Naive B cell (primary cell): Measurements from ENCODE around the gene AIFM2. TPM values are rescaled to one million over a fixed set of nuclear protein-coding genes. Genes with fewer than 3 reads are reported as not detected.

Source experiments
- ATAC-seq, 2 donors: fragments of 150-1000 bp; cut with Tn5 transposase; 2 replicates each; pipeline ENCODE4 v1.10.0; 2021; ENCODE audit warnings: low read depth in 2 of 2, mild to moderate bottlenecking in 2 of 2, moderate library complexity in 2 of 2
- DNase-seq: peaks from one replicate; pipeline ENCODE4 v3.0.0; 2022
- H3K27ac Mint-ChIP-seq, 6 donors: one replicate each; pipeline ENCODE4 v1.8.0; 2020 to 2022; ENCODE audit warnings: mild to moderate bottlenecking in 6 of 6, mixed read lengths in 6 of 6, moderate library complexity in 5 of 6, inconsistent platforms in 2 of 6
- H3K27me3 Mint-ChIP-seq, 3 donors: one replicate each; pipeline ENCODE4 v1.8.0; 2021 to 2022; ENCODE audit warnings: mixed read lengths in 3 of 3, mild to moderate bottlenecking in 1 of 3
- H3K36me3 Mint-ChIP-seq, 2 donors: one replicate each; pipeline ENCODE4 v1.8.0; 2020 to 2022; ENCODE audit warnings: mixed read lengths in 2 of 2, inconsistent platforms in 1 of 2, mild to moderate bottlenecking in 1 of 2
- H3K4me1 Mint-ChIP-seq, 3 donors: one replicate each; pipeline ENCODE4 v1.8.0; 2020 to 2022; ENCODE audit warnings: mixed read lengths in 3 of 3, inconsistent platforms in 1 of 3, mild to moderate bottlenecking in 1 of 3, moderate library complexity in 1 of 3
- H3K4me3 Mint-ChIP-seq, 8 donors: one replicate each; pipeline ENCODE4 v1.8.0; 2020 to 2022; ENCODE audit warnings: mild to moderate bottlenecking in 8 of 8, mixed read lengths in 8 of 8, moderate library complexity in 8 of 8, inconsistent platforms in 2 of 8
- H3K9me3 Mint-ChIP-seq, 7 donors: one replicate each; pipeline ENCODE4 v1.8.0; 2020 to 2022; ENCODE audit warnings: mixed read lengths in 7 of 7, mild to moderate bottlenecking in 5 of 7, inconsistent platforms in 2 of 7, moderate library complexity in 1 of 7
- polyA plus RNA-seq, 6 donors: library from polyadenylated mRNA; unstranded; fragments of 300-500 nt; fragmentation: Illumina TruSeq; gene quantifications; one replicate each; pipeline ENCODE4 v1.2.3, GENCODE V29; 2021; ENCODE audit warnings: low read depth in 6 of 6

AIFM2 gene
- polyA plus RNA-seq, 6 donors from 2014 or later: 1.8 to 3.0 (median 2.2) TPM

GRCh38 chr10:70142555-70142954 is 9.9 kb upstream of the AIFM2 start:
- Mint-ChIP-seq H3K27ac (no peak overlapping the region), H3K27me3 (no peaks in the 10 kb centered on the region), H3K4me1 (peaks cover 26 to 43% (median 30%) of the 10 kb centered on the region in 3 donors), H3K4me3 (peak overlapping the region in 2 of 8 donors; percentile 41 to 62), H3K9me3 (no peaks in the 10 kb centered on the region), H3K36me3 (peaks cover 0 to 3% of the 10 kb centered on the region in 2 donors)
- DNase-seq: no peak
- no peak for ATAC-seq

- peak overlapping the region in 1 of 8 donors; percentile 31 for H3K4me3 Mint-ChIP-seq
- H3K27ac Mint-ChIP-seq: no peak overlapping the region
- DNase-seq (no peak), ATAC-seq (no peak)
- H3K4me1 Mint-ChIP-seq: peaks cover 33 to 41% (median 35%) of the 10 kb centered on the region in 3 donors
- H3K9me3 Mint-ChIP-seq: no peaks in the 10 kb centered on the region
- no peaks in the 10 kb centered on the region for H3K27me3 Mint-ChIP-seq
- peaks cover 6 to 13% of the 10 kb centered on the region in 2 donors for H3K36me3 Mint-ChIP-seq
Observed at GRCh38 chr10:70140297-70140696, 7.7 kb upstream of the AIFM2 start.

- no peak for ATAC-seq
- H3K4me1 Mint-ChIP-seq: peaks cover 29 to 39% (median 35%) of the 10 kb centered on the region in 3 donors
- no peak for DNase-seq
- no peaks in the 10 kb centered on the region for H3K9me3 Mint-ChIP-seq
- H3K27me3 Mint-ChIP-seq: no peaks in the 10 kb centered on the region
- peaks cover 6 to 13% of the 10 kb centered on the region in 2 donors for H3K36me3 Mint-ChIP-seq
- H3K27ac Mint-ChIP-seq: peak overlapping the region in 1 of 6 donors; percentile 13
- H3K4me3 Mint-ChIP-seq: peak overlapping the region in 1 of 8 donors; percentile 31
Observed at GRCh38 chr10:70139997-70140250, 7.3 kb upstream of the AIFM2 start.

DNA sequence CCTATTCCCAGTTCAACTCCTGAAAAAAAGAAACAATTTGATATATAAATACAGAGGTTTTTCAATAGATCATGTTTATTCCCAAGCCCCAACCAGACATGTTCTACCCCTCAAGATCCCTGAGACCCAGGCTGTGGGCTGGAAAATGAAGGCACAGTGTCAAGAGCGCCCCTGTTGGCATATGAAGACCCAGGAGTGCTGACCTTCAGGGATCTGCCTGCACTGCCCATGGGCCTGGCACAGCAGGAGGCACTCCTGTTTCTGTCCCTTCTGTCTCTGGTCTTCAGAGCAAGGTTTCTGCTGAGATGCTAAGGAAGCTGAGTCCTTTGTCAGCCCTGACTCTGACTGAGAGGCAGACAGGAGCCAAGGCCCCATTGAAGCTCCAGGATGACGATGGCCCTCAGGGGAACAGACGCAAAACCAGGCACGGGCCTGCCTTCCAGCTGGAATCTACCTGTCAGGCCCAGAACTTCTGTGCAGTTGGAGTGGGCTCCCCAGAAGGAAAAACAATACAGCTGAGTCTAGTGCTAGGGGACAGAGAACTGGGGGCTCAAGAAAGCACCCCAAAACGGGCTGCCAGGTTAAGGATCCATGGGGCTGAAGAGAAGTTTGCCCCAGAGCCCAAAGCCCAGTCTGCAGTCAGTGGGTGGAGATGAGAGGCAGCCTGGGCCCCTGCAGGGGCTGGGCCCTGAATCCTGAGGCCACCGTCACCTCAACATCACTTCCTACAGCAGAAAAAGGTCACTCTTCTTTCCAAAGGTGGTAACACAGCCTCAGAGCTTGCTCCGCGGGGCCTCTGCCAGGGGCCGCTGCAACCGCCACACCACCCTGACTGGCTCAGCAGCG is 6.7 kb upstream of the AIFM2 start:
- no peak for ATAC-seq
- H3K4me3 Mint-ChIP-seq: peak overlapping the region in 1 of 8 donors; percentile 31

GRCh38 chr10:70137927-70138883 is 5.6 kb upstream of the AIFM2 start:
- H3K36me3 Mint-ChIP-seq: peaks cover 6 to 13% of the 10 kb centered on the region in 2 donors
- H3K4me1 Mint-ChIP-seq: peaks cover 12 to 25% (median 23%) of the 10 kb centered on the region in 3 donors
- ATAC-seq (no peak), DNase-seq (no peak)
- no peaks in the 10 kb centered on the region for H3K27me3 Mint-ChIP-seq
- peak overlapping the region in 1 of 6 donors; percentile 56 for H3K27ac Mint-ChIP-seq
- H3K4me3 Mint-ChIP-seq: no peak overlapping the region
- no peaks in the 10 kb centered on the region for H3K9me3 Mint-ChIP-seq

More for the DNA sequence above, 6.7 kb upstream of the AIFM2 start:
- Mint-ChIP-seq H3K27me3 (no peaks in the 10 kb centered on the region), H3K4me1 (peaks cover 24 to 34% (median 31%) of the 10 kb centered on the region in 3 donors), H3K27ac (no peak overlapping the region), H3K36me3 (peaks cover 6 to 13% of the 10 kb centered on the region in 2 donors), H3K9me3 (no peaks in the 10 kb centered on the region)
- DNase-seq: no peak

- Mint-ChIP-seq H3K27ac (peak overlapping the region in 1 of 6 donors; percentile 26), H3K36me3 (peaks cover 6 to 13% of the 10 kb centered on the region in 2 donors), H3K27me3 (no peaks in the 10 kb centered on the region), H3K9me3 (no peaks in the 10 kb centered on the region), H3K4me1 (peaks cover 17 to 27% (median 22%) of the 10 kb centered on the region in 3 donors), H3K4me3 (peak overlapping the region in 1 of 8 donors; percentile 61)
- no peak for ATAC-seq
- DNase-seq: no peak
Observed at GRCh38 chr10:70137135-70137534, 4.5 kb upstream of the AIFM2 start.

- ATAC-seq: no peak
- H3K27ac Mint-ChIP-seq: no peak overlapping the region
Observed at GRCh38 chr10:70135684-70136083, 3.1 kb upstream of the AIFM2 start.

GRCh38 chr10:70135046-70135445 is 2.4 kb upstream of the AIFM2 start:
- no peak for DNase-seq
- ATAC-seq: no peak
- Mint-ChIP-seq H3K9me3 (no peaks in the 10 kb centered on the region), H3K4me1 (peaks cover 27 to 29% (median 27%) of the 10 kb centered on the region in 3 donors), H3K4me3 (no peak overlapping the region), H3K27ac (peak overlapping the region in 2 of 6 donors; percentile 54 to 61), H3K36me3 (peaks cover 11 to 13% of the 10 kb centered on the region in 2 donors), H3K27me3 (no peaks in the 10 kb centered on the region)

More at GRCh38 chr10:70135684-70136083, 3.1 kb upstream of the AIFM2 start:
- H3K4me3 Mint-ChIP-seq: no peak overlapping the region
- H3K36me3 Mint-ChIP-seq: peaks cover 6 to 13% of the 10 kb centered on the region in 2 donors
- H3K9me3 Mint-ChIP-seq: no peaks in the 10 kb centered on the region
- DNase-seq: no peak
- H3K27me3 Mint-ChIP-seq: no peaks in the 10 kb centered on the region
- H3K4me1 Mint-ChIP-seq: peaks cover 22 to 32% (median 27%) of the 10 kb centered on the region in 3 donors

DNA sequence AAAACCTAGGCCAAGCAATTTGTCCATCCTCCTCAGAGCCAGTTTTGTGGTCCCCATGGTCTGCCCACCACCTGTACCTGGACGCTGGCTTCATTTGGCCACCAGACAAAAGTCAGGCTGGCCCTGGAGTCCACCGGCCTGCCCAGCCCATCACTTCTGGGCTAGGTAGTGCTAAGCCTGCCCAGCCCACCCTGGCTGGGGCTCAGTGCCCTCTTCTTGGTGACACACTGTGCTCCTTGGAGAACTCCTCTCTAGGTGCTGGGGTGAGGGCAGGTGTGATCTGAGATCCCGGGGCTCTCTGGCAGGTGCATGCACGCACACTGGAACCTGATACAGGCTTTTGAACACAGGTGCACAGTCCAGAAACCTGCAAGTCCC is 1.1 kb downstream of the AIFM2 start:
- peaks cover under 1 to 7% of the 10 kb centered on the region in 2 donors for H3K36me3 Mint-ChIP-seq
- DNase-seq: no peak
- H3K9me3 Mint-ChIP-seq: no peaks in the 10 kb centered on the region
- peak overlapping the region in 7 of 8 donors; percentile 25 to 92 (median 88) for H3K4me3 Mint-ChIP-seq
- no peaks in the 10 kb centered on the region for H3K27me3 Mint-ChIP-seq
- H3K4me1 Mint-ChIP-seq: peaks cover 17 to 26% (median 22%) of the 10 kb centered on the region in 3 donors
- ATAC-seq: no peak
- H3K27ac Mint-ChIP-seq: peak overlapping the region in 2 of 6 donors; percentile 32 to 66

DNA sequence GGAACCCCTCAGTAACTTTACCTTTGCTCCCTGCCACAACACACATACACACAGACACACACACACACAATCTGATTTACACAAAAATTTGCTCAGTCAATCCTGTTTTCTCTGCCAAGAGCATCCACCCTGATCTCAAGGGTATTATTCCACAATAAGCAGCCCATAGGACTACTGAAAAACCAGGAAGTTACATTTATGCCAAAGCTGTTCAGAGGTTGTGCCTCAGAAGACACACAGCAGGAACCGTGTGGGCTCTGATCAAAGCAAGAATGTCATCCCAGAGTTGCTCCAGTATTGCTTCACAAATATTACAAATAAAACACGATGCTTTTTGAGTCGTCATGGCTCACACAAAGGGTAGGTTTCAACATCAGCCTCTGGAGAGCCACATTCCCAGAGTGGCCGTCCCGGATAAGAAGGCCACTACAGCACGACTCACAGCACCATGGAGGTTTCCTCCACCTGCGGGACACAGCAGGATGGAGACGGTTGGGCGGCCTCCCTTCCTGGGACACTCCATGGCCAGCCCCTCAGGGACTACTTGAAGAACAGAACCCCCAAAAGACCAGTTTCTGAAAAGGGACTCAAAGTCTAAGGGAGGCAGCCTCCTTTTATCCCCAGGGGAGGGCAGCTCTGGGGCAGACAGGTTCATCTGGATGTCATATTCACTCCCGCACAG is 1.6 kb downstream of the AIFM2 start:
- peaks cover 22 to 28% (median 25%) of the 10 kb centered on the region in 3 donors for H3K4me1 Mint-ChIP-seq
- H3K36me3 Mint-ChIP-seq: peaks cover 0 to 5% of the 10 kb centered on the region in 2 donors
- H3K27me3 Mint-ChIP-seq: no peaks in the 10 kb centered on the region
- no peaks in the 10 kb centered on the region for H3K9me3 Mint-ChIP-seq
- ATAC-seq (no peak), DNase-seq (no peak)
- H3K27ac Mint-ChIP-seq: peak overlapping the region in 1 of 6 donors; percentile 32
- peak overlapping the region in 5 of 8 donors; percentile 9 to 83 (median 25) for H3K4me3 Mint-ChIP-seq

DNA sequence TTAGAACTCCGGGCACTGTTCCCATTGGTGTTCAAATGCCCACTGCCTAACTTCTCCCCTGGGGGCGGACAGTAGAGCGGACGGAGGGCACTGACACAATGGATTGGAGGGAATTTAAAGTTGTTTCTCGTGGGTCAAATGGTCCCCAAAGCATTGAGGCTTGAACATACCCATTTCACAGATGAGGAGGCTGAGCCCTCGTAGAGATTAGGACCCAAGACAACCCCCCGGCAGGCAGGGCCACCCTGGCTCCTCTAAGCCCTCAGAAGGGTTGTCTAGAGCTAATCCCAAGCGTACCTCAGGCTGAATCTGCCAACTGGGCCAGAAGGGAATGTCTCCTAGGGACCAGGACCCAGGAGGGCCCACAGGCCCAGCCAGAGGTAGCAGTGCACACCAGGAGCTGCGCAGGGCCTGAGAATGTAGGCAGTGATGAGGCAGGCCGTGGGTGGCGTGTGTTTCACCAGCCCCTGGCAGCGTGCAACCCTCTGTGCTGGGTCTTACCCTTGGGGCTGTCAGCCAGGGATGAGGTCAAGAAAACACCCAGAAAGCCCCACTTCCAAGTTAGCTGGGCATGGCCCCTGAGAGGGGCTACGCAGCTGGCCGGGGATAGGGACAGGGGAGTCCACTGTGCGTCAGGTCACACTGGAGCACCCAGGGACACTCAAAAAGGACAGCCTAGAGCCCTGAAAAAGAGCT is 5.8 kb downstream of the AIFM2 start:
- DNase-seq (no peak), ATAC-seq (no peak)
- H3K4me1 Mint-ChIP-seq: peaks cover 11 to 15% (median 15%) of the 10 kb centered on the region in 3 donors
- H3K27ac Mint-ChIP-seq: no peak overlapping the region
- H3K9me3 Mint-ChIP-seq: no peaks in the 10 kb centered on the region
- no peaks in the 10 kb centered on the region for H3K27me3 Mint-ChIP-seq
- H3K4me3 Mint-ChIP-seq: no peak overlapping the region
- H3K36me3 Mint-ChIP-seq: peaks cover 0 to 5% of the 10 kb centered on the region in 2 donors

- peak overlapping the region in 1 of 6 donors; percentile 51 for H3K27ac Mint-ChIP-seq
- H3K27me3 Mint-ChIP-seq: no peaks in the 10 kb centered on the region
- peak overlapping the region in 1 of 8 donors; percentile 16 for H3K4me3 Mint-ChIP-seq
- H3K36me3 Mint-ChIP-seq: peaks cover 0 to 5% of the 10 kb centered on the region in 2 donors
- ATAC-seq (peak; percentile 47 to 50), DNase-seq (no peak)
- H3K9me3 Mint-ChIP-seq: no peaks in the 10 kb centered on the region
- H3K4me1 Mint-ChIP-seq: peaks cover 6 to 12% (median 12%) of the 10 kb centered on the region in 3 donors
Observed at GRCh38 chr10:70125918-70126552, 6.6 kb downstream of the AIFM2 start.
